Tongue (tissue), 2 donors: ENCODE data around the gene C15orf62. TPM values are rescaled to one million over a fixed set of nuclear protein-coding genes. Genes with fewer than 3 reads are reported as not detected.

ENCODE experiments used
- DNase-seq: peaks from one replicate; pipeline ENCODE4 v3.0.0-alpha.2; 2015
- total RNA-seq: library from RNA; depleted of rRNA; stranded (reverse); fragments of >200 nt; gene quantifications from one replicate; pipeline ENCODE4 v1.2.3, GENCODE V29; 2014

C15orf62 gene, protein sequence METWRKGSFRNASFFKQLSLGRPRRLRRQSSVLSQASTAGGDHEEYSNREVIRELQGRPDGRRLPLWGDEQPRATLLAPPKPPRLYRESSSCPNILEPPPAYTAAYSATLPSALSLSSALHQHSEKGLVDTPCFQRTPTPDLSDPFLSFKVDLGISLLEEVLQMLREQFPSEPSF
- total RNA-seq: 0.51 TPM

GRCh38 chr15:40769274-40770146, at the start of gene C15orf62:
Gene C15orf62 (plus strand): TSS chr15:40769980. CDS start chr15:40770496, 516 bp downstream.
- peak; percentile 71 for DNase-seq

GRCh38 chr15:40721701-40722100, 48.1 kb upstream of the C15orf62 start:
- no peak for DNase-seq

- DNase-seq: no peak
Measured at GRCh38 chr15:40722354-40722753, 47.4 kb upstream of the C15orf62 start.

GRCh38 chr15:40722934-40723333, 46.8 kb upstream of the C15orf62 start:
- DNase-seq: no peak

- DNase-seq: no peak
Measured at GRCh38 chr15:40723919-40724318, 45.9 kb upstream of the C15orf62 start.

GRCh38 chr15:40731034-40731433, 38.7 kb upstream of the C15orf62 start:
- no peak for DNase-seq

- no peak for DNase-seq
Measured at GRCh38 chr15:40736575-40736974, 33.2 kb upstream of the C15orf62 start.

- DNase-seq: no peak
Measured at GRCh38 chr15:40737048-40737447, 32.7 kb upstream of the C15orf62 start.

- DNase-seq: no peak
Measured at GRCh38 chr15:40739047-40739446, 30.7 kb upstream of the C15orf62 start.

- no peak for DNase-seq
Measured at GRCh38 chr15:40739854-40740253, 29.9 kb upstream of the C15orf62 start.

- no peak for DNase-seq
Measured at GRCh38 chr15:40743485-40743901, 26.3 kb upstream of the C15orf62 start.

GRCh38 chr15:40743921-40744814, 25.6 kb upstream of the C15orf62 start:
- DNase-seq: no peak

DNA sequence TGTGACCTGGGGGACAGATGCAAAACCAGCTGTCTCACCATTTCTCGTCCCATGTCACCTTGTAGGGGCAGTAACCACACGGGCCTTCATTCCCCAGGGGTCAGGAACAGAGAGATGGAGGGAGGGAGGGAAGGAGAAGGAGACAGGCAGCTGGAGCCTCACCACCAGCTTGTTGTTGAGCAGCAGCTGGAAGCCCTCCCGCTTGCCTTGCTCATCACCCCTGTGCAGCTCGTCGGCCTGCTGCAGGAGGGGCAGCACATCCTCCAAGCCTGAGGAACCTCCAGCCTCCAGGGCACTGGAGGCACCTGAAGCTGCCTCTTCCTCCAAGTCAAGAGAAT, 25.0 kb upstream of the C15orf62 start:
- no peak for DNase-seq

- DNase-seq: no peak
Measured at GRCh38 chr15:40746916-40747418, 22.8 kb upstream of the C15orf62 start.

DNA sequence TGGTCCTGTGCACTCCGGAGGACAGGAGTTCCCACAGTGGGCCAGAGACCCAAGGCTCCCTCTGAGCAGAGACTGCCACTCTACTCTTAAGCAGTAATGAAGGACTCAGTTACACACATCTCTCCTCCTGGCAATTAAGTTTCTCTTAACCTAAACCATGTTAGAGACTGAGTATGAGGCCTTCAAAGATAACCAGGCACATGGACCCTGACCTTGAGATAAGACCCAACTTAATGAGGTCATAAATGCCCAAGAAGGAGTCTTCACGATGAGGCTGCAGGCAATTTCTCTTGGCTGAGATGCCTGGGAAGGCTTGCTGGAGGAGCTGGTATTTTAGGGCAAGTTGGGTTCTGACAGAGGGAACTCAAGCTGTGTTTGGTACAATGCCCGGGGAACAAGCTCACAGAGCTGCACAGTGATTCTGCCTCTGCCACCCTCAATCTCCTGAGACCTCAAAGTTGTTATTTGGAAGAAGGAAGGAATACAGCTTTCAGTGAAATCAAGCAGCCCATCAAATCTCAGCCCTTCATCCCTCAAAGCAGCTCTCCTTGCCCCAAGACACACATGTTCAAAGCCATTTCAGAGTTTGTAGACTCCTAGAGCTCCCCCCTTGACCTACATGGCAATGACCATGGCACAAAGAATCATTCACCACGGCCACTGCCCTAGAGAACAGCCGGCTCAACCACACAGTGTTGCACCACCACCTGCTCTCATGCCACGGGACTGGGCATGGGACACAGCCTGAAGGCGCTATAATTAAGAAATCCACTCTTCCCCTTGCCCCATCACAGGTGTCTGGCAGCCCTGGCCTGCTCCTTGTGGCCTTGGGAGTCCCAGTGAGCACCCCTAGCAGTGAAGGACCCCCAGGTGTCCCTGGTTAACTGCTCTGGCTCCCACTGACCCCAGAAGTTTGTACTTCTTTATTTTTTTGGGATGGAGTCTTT, 21.8 kb upstream of the C15orf62 start:
- DNase-seq: no peak

DNA sequence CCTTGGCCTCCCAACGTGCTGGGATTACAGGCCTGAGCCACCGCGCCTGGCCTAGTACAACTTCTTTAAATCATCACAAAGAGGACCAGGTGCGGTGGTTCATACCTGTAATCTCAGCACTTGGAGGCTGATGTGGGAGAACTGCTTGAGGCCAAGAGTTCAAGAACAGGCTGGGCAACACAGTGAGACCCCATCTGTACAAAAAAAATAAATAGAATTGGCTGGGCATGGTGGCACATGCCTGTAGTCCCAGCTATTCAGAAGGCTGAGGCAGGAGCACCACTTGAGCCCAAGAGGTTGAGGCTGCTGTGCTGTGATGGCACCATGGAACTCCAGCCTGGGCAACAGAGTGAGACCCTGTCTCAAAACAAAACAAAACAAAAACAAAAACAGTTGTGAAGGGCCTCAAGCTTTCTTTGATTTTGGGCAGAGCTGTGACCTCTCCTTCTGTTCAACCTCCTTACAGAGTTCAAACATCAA, 20.6 kb upstream of the C15orf62 start:
- DNase-seq: no peak

- no peak for DNase-seq
Measured at GRCh38 chr15:40750885-40751284, 18.9 kb upstream of the C15orf62 start.

DNA sequence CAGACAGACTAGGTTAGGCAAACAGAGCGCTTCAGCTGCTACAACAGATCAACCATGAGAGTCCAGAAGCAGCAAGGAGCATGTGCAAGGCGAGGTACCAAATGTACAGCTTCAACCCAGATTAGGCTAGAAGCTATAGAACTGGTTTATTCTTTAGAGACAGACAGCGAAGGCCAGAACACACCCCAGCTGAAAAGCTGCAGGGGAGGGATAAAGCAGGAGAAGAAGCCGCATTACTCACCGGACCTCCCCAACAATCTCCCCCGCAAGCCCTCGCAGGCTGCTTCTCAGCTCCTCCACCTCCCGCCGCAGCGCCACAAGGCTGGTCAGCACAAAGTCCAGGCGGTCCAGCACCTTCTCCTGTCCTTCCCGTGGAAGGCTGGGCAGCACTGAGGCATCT, 18.0 kb upstream of the C15orf62 start:
- no peak for DNase-seq

GRCh38 chr15:40754574-40754882, 15.3 kb upstream of the C15orf62 start:
- DNase-seq: no peak

- DNase-seq: peak; percentile 98
Measured at GRCh38 chr15:40754883-40755811, 14.6 kb upstream of the C15orf62 start, which contains the start of gene RMDN3. Gene RMDN3 (minus strand): TSS chr15:40755254. CDS start chr15:40754783, 471 bp downstream.
